H9 (cell line): Measurements from ENCODE around the gene FUCA1. TPM values are rescaled to one million over a fixed set of nuclear protein-coding genes. Genes with fewer than 3 reads are reported as not detected.

Source experiments
- DNase-seq: peaks from one replicate; pipeline ENCODE4 v3.0.0-alpha.2; 2017
- H2AFZ ChIP-seq: one replicate; pipeline ENCODE4 v1.6.1; 2013; ENCODE audit warnings: mild to moderate bottlenecking, low read length, control low read depth, moderate library complexity
- H2AK5ac ChIP-seq: 2 replicates; pipeline ENCODE4 v1.6.1; 2013; ENCODE audit warnings: low read length, control low read depth, mixed read lengths; ENCODE audit not compliant: insufficient read length
- H2BK120ac ChIP-seq: one replicate; pipeline ENCODE4 v1.6.1; 2013; ENCODE audit warnings: low read depth, mild to moderate bottlenecking, low read length, control low read depth, inconsistent platforms; ENCODE audit not compliant: poor library complexity, severe bottlenecking
- H2BK12ac ChIP-seq: 2 replicates; pipeline ENCODE4 v1.6.1; 2013; ENCODE audit warnings: low read length, control low read depth, mixed read lengths, low read depth; ENCODE audit not compliant: insufficient read length
- H2BK15ac ChIP-seq: 2 replicates; pipeline ENCODE4 v1.6.1; 2013; ENCODE audit warnings: low read depth, low read length, control low read depth
- H2BK20ac ChIP-seq: one replicate; pipeline ENCODE4 v1.6.1; 2013; ENCODE audit warnings: low read depth, mild to moderate bottlenecking, low read length, control low read depth, inconsistent platforms; ENCODE audit not compliant: poor library complexity, severe bottlenecking
- H2BK5ac ChIP-seq: 2 replicates; pipeline ENCODE4 v1.6.1; 2013; ENCODE audit warnings: low read length, control low read depth, mixed read lengths; ENCODE audit not compliant: insufficient read length
- H3K14ac ChIP-seq: 2 replicates; pipeline ENCODE4 v1.6.1; 2013; ENCODE audit warnings: low read length, control low read depth; ENCODE audit not compliant: insufficient read depth
- H3K18ac ChIP-seq: 2 replicates; pipeline ENCODE4 v1.6.1; 2013; ENCODE audit warnings: low read depth, mild to moderate bottlenecking, mixed read lengths, low read length, control low read depth; ENCODE audit not compliant: insufficient read length
- H3K23ac ChIP-seq: 2 replicates; pipeline ENCODE4 v1.6.1; 2013; ENCODE audit warnings: low read length, control low read depth, mixed read lengths, low read depth; ENCODE audit not compliant: insufficient read length
- H3K23me2 ChIP-seq: 2 replicates; pipeline ENCODE4 v1.6.1; 2013; ENCODE audit warnings: low read depth, mild to moderate bottlenecking, mixed read lengths, low read length, control low read depth; ENCODE audit not compliant: insufficient read length, poor library complexity, severe bottlenecking
- H3K27ac ChIP-seq: 2 replicates; pipeline ENCODE4 v1.5.1; 2013; ENCODE audit warnings: low read length, control low read depth, mixed read lengths, low read depth; ENCODE audit not compliant: insufficient read length
- H3K27me3 ChIP-seq: 2 replicates; pipeline ENCODE4 v1.6.1; 2013; ENCODE audit warnings: low read length, control low read depth, inconsistent platforms; ENCODE audit not compliant: insufficient read depth
- H3K4ac ChIP-seq: 2 replicates; pipeline ENCODE4 v1.6.1; 2013; ENCODE audit warnings: low read depth, mild to moderate bottlenecking, control low read depth, inconsistent platforms, low read length, moderate library complexity
- H3K4me1 ChIP-seq: 2 replicates; pipeline ENCODE4 v1.6.1; 2013; ENCODE audit warnings: low read length, control low read depth, inconsistent platforms; ENCODE audit not compliant: insufficient read depth
- H3K4me2 ChIP-seq: 2 replicates; pipeline ENCODE4 v1.6.1; 2013; ENCODE audit warnings: low read length, control low read depth, mixed read lengths; ENCODE audit not compliant: insufficient read length, insufficient read depth
- H3K56ac ChIP-seq: 2 replicates; pipeline ENCODE4 v1.6.1; 2013; ENCODE audit warnings: low read depth, mild to moderate bottlenecking, mixed read lengths, low read length, control low read depth; ENCODE audit not compliant: insufficient read length
- H3K79me1 ChIP-seq: 2 replicates; pipeline ENCODE4 v1.6.1; 2013; ENCODE audit warnings: low read depth, mild to moderate bottlenecking, moderate library complexity, low read length, control low read depth, inconsistent platforms; ENCODE audit not compliant: insufficient read depth, poor library complexity, severe bottlenecking
- H3K79me2 ChIP-seq: 2 replicates; pipeline ENCODE4 v1.6.1; 2013; ENCODE audit warnings: low read length, control low read depth, inconsistent platforms; ENCODE audit not compliant: insufficient read depth
- H3K9ac ChIP-seq: 2 replicates; pipeline ENCODE4 v1.6.1; 2013; ENCODE audit warnings: low read length, control low read depth, mixed read lengths; ENCODE audit not compliant: insufficient read length; ENCODE audit errors: extremely low read depth
- H3K9me3 ChIP-seq: one replicate; pipeline ENCODE4 v1.6.1; 2013; ENCODE audit warnings: low read depth, low read length, inconsistent platforms; ENCODE audit not compliant: control insufficient read depth
- H3T11ph ChIP-seq: one replicate; pipeline ENCODE4 v1.6.1; 2013; ENCODE audit warnings: mild to moderate bottlenecking, low read length, control low read depth, inconsistent platforms
- H4K20me1 ChIP-seq: one replicate; pipeline ENCODE4 v1.6.1; 2013; ENCODE audit not compliant: control insufficient read depth, insufficient read length, insufficient read depth
- H4K5ac ChIP-seq: 2 replicates; pipeline ENCODE4 v1.6.1; 2013; ENCODE audit warnings: low read depth, mild to moderate bottlenecking, mixed read lengths, low read length, control low read depth; ENCODE audit not compliant: insufficient read length
- H4K8ac ChIP-seq: replicated peaks from 2 replicates; pipeline ENCODE4 v1.6.1; 2013; ENCODE audit warnings: low read length, control low read depth, mixed read lengths, low read depth; ENCODE audit not compliant: insufficient read length
- H4K91ac ChIP-seq: 2 replicates; pipeline ENCODE4 v1.6.1; 2013; ENCODE audit warnings: low read depth, mild to moderate bottlenecking, moderate library complexity, mixed read lengths, low read length, control low read depth; ENCODE audit not compliant: insufficient read length
- H3K27ac Mint-ChIP-seq, 3 experiments: 2 replicates in 2 of 3; 3 replicates in 1 of 3; pipeline ENCODE4 v1.8.0; 2020 to 2021; ENCODE audit warnings: mixed read lengths in 3 of 3, mild to moderate bottlenecking in 1 of 3, moderate library complexity in 1 of 3
- H3K27me3 Mint-ChIP-seq: 2 replicates; pipeline ENCODE4 v1.8.0; 2021; ENCODE audit warnings: low read depth, mild to moderate bottlenecking, moderate library complexity, mixed read lengths
- H3K36me3 Mint-ChIP-seq, 3 experiments: 2 replicates in 2 of 3; 3 replicates in 1 of 3; pipeline ENCODE4 v1.8.0; 2020 to 2021; ENCODE audit warnings: low read depth in 3 of 3, mixed read lengths in 3 of 3; ENCODE audit not compliant: insufficient read depth in 1 of 3
- H3K4me1 Mint-ChIP-seq, 2 experiments: 2 replicates each; pipeline ENCODE4 v1.8.0; 2020; ENCODE audit warnings: mixed read lengths in 2 of 2
- H3K4me3 Mint-ChIP-seq, 2 experiments: 2 replicates in 1 of 2; 3 replicates in 1 of 2; pipeline ENCODE4 v1.8.0; 2020 to 2021; ENCODE audit warnings: mild to moderate bottlenecking in 2 of 2, mixed read lengths in 2 of 2, moderate library complexity in 1 of 2
- H3K9me3 Mint-ChIP-seq, 2 experiments: 2 replicates in 1 of 2; 3 replicates in 1 of 2; pipeline ENCODE4 v1.8.0; 2020; ENCODE audit warnings: mild to moderate bottlenecking in 2 of 2, mixed read lengths in 2 of 2, moderate library complexity in 1 of 2
- WGBS: extraction: QIAGEN DNeasy Blood & Tissue Kit; methylation state at CpG from one replicate; pipeline ENCODE4 v1.1.7; 2013; ENCODE audit warnings: missing lambda C conversion rate, low lambda C conversion rate, mixed read lengths; ENCODE audit not compliant: insufficient read length; ENCODE audit errors: extremely low coverage; 5-methylcytosine and 5-hydroxymethylcytosine counted together
- total RNA-seq: library from RNA; stranded (reverse); gene quantifications from 2 replicates; pipeline ENCODE4 v1.2.1, GENCODE V29; 2021
- TF ChIP-seq, protein P1 (sequence below): fragments of 200-600 bp; sonication (generic); conservative IDR thresholded peaks from 3 replicates; pipeline ENCODE4 v1.8.0; 2021; ENCODE audit warnings: antibody characterized with exemption, mild to moderate bottlenecking

Gene FUCA1
- total RNA-seq, 1 experiment from 2014 or later: 9.1 TPM

- Histone ChIP-seq H3K4me2 (no peak overlapping the region), H3K18ac (no peak overlapping the region), H3K4ac (no peak overlapping the region), H2AFZ (no peak overlapping the region), H2BK120ac (no peak overlapping the region), H2BK5ac (no peak overlapping the region), H4K91ac (no peak overlapping the region), H3K23ac (no peak overlapping the region), H2AK5ac (no peak overlapping the region), H3K79me1 (no peaks in the 10 kb centered on the region), H2BK15ac (no peak overlapping the region), H3K79me2 (no peaks in the 10 kb centered on the region), H4K20me1 (no peaks in the 10 kb centered on the region), H3K27ac (no peak overlapping the region), H3K4me1 (no peaks in the 10 kb centered on the region), H4K8ac (no peak overlapping the region), H3T11ph (no peak overlapping the region), H3K23me2 (no peaks in the 10 kb centered on the region), H4K5ac (no peak overlapping the region), H3K9ac (no peak overlapping the region), H3K14ac (no peak overlapping the region), H2BK12ac (no peak overlapping the region), H3K27me3 (no peaks in the 10 kb centered on the region), H3K9me3 (no peaks in the 10 kb centered on the region), H3K56ac (no peak overlapping the region), H2BK20ac (no peak overlapping the region)
- Mint-ChIP-seq H3K27me3 (peaks cover 25% of the 10 kb centered on the region), H3K4me3 (no peak overlapping the region), H3K9me3 (no peaks in the 10 kb centered on the region), H3K27ac (no peak overlapping the region), H3K4me1 (peaks cover 2 to 10% of the 10 kb centered on the region in 2 experiments), H3K36me3 (no peaks in the 10 kb centered on the region)
- TF ChIP-seq, protein P1, sequence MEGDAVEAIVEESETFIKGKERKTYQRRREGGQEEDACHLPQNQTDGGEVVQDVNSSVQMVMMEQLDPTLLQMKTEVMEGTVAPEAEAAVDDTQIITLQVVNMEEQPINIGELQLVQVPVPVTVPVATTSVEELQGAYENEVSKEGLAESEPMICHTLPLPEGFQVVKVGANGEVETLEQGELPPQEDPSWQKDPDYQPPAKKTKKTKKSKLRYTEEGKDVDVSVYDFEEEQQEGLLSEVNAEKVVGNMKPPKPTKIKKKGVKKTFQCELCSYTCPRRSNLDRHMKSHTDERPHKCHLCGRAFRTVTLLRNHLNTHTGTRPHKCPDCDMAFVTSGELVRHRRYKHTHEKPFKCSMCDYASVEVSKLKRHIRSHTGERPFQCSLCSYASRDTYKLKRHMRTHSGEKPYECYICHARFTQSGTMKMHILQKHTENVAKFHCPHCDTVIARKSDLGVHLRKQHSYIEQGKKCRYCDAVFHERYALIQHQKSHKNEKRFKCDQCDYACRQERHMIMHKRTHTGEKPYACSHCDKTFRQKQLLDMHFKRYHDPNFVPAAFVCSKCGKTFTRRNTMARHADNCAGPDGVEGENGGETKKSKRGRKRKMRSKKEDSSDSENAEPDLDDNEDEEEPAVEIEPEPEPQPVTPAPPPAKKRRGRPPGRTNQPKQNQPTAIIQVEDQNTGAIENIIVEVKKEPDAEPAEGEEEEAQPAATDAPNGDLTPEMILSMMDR: no peak
- WGBS: no CpG with 5 or more reads among the region's 5 CpGs
- no peak for DNase-seq
Observed at GRCh38 chr1:23895082-23895481, 27.0 kb upstream of the FUCA1 start.
